Coronary artery (tissue), 2 donors: ENCODE results near the gene MCM10.

Experiments used
- DNase-seq: peaks from one replicate; pipeline ENCODE4 v3.0.0-alpha.2; 2017; ENCODE audit warnings: low spot score
- H3K27ac ChIP-seq, 2 donors: fragments of 200-600 bp; sonication (generic); one replicate each; pipeline ENCODE4 v1.5.1; 2016 to 2019
- H3K4me3 ChIP-seq: fragments of 200-600 bp; sonication (generic); 2 replicates; pipeline ENCODE4 v1.5.1; 2016; ENCODE audit warnings: mild to moderate bottlenecking, moderate library complexity
- CTCF ChIP-seq: fragments of 200-600 bp; sonication (generic); IDR thresholded peaks from one replicate; pipeline ENCODE4 v1.5.1; 2019; ENCODE audit warnings: antibody characterized with exemption

The MCM10 gene

DNA sequence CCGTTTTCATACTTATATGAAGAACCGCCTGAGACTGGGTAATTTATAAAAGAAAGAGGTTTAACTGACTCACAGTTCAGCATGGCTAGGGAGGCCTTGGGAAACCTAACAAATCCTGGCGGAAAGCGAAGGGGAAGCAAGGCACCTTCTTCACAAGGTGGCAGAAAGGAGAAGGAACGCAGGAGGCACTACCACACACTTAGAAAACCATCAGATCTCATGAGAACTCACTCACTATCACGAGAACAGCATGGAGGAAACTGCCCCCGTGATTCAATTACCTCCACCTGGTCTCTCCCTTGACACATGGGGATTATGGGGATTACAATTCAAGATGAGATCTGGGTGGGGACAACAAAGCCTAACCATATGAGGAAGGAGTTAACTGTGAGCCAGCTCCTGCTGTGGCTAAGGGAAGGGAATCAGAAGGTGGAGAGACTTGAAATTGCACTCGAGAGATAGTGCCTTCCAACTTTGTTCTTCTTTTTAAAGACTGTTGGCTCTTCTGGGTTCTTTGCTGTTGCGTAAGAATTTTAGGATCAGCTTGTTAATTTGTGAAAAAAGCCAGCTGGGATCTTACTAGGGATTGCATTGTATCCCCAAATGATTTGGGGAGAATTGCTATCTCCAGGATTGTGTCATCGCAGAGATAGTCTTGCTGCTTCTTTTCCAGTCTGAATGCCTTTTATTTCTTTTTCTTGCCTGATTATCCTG lies 40.4 kb upstream of the MCM10 start:
- DNase-seq = no peak
- H3K27ac ChIP-seq = no peak overlapping the region
- no peak for TF ChIP-seq CTCF
- H3K4me3 ChIP-seq = no peak overlapping the region

DNA sequence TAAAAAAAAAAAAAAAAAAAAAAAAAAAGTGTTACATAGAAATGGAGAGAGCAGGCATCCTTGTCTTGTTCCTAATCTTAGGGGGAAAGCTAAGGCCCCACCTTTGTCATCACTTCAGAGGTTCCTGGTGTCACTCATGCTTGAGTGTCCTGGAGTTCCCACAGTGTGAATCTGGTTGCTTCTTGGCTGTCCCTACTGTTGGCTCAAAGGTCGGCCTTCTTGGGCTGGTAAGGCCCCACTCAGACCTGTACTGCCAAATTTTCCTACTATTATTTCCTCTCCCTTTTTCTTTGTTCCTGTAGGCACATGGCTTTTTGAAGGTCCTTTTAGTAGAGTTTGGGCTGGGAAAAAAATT lies 39.9 kb upstream of the MCM10 start:
- no peak for DNase-seq
- H3K4me3 ChIP-seq = no peak overlapping the region
- no peak overlapping the region for H3K27ac ChIP-seq
- no peak for TF ChIP-seq CTCF

GRCh38 chr10:13136651-13137050 lies 24.7 kb upstream of the MCM10 start:
- no peak overlapping the region for H3K4me3 ChIP-seq
- DNase-seq = no peak
- no peak for TF ChIP-seq CTCF
- H3K27ac ChIP-seq = no peak overlapping the region

DNA sequence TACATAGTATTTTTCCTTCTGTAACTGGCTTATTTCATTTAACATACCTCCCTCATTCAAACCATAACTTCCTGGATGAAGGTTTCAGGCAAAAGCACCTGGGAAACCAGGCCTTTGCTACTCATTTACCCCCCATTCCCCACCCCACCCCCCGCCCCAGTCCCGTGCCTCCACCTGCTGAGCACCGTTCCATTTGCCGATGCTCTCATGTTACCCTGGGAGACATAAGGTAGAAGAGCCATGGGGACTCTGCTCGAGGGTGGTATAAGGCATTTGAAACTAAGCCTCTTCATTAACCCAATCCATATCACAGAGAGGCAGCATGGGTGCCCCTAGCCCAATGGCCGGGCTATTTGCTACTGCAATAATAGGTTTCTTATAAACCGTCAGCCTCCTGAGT lies 22.2 kb upstream of the MCM10 start:
- TF ChIP-seq CTCF = no peak
- Histone ChIP-seq H3K27ac (no peak overlapping the region), H3K4me3 (no peak overlapping the region)
- no peak for DNase-seq

GRCh38 chr10:13139676-13140075 lies 21.7 kb upstream of the MCM10 start:
- no peak for TF ChIP-seq CTCF
- no peak overlapping the region for H3K4me3 ChIP-seq
- H3K27ac ChIP-seq = no peak overlapping the region
- no peak for DNase-seq

- no peak for TF ChIP-seq CTCF
- Histone ChIP-seq H3K27ac (no peak overlapping the region), H3K4me3 (no peak overlapping the region)
- no peak for DNase-seq
Measured at GRCh38 chr10:13140627-13141190, 20.6 kb upstream of the MCM10 start.

- DNase-seq = no peak
- TF ChIP-seq CTCF = no peak
- Histone ChIP-seq H3K27ac (no peak overlapping the region), H3K4me3 (no peak overlapping the region)
Measured at GRCh38 chr10:13143766-13144165, 17.6 kb upstream of the MCM10 start.
